ENCODE data around the gene OR51A7. TPM values are rescaled to one million over a fixed set of nuclear protein-coding genes. Genes with fewer than 3 reads are reported as not detected.
"Not testable (repeated sequence)": the region's sequence is repeated elsewhere in the genome, so short reads cannot be mapped to it uniquely, and the experiment has no call there.

Gene OR51A7
- total RNA-seq, result not detected

GRCh38 chr11:4903484-4903883, at the start of gene OR51A7:
Gene OR51A7, plus strand, starts transcription at chr11:4903783. Its CDS starts 3,587 bp downstream, at chr11:4907370.
- intact Hi-C loops (cut with DNase I; ENCODE audit: low total_unique reads), result no loop called here
- no peaks in the 10 kb centered on the region for H3K36me3 ChIP-seq

DNA sequence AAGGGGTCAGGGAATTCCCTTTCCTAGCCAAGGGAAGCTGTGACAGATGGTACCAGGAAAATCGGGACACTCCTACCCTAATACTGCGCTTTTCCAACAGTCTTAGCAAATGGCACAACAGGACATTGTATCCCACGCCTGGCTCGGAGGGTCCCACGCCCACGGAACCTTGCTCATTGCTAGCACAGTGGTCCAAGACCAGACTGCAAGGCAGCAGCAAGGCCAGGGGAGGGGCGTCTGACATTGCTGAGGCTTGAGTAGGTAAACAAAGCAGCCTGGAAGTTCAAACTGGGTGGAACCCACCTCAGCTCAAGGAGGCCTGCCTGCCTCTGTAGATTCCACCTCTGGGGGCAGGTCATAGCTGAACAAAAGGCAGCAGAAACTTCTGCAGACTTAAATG, 49.3 kb upstream of the OR51A7 start:
- DNase-seq; H3K4me3 ChIP-seq; H3K4me1 ChIP-seq; H3K36me3 ChIP-seq; in situ Hi-C loops (cut with MboI; ENCODE audit: low pct_ligation_motif_present in 1 of 4, low pct_unique_long_range_greater_than_20kb in 1 of 4, low sequenced_read_pairs in 3 of 4); H3K27ac ChIP-seq; H3K9me3 ChIP-seq; H3K27me3 ChIP-seq; intact Hi-C loops (cut with DNase I; ENCODE audit: low total_unique reads): not testable (repeated sequence)
- WGBS, 2 donors (ENCODE audit: low coverage in 1 of 2), result 88% methylated on average over 7 of the region's 7 CpGs; no CpG with 5 or more reads in 1 of the 2 donors

More at GRCh38 chr11:4903484-4903883, at the start of gene OR51A7:
- Histone ChIP-seq H3K4me3 (no peak within 1 kb of the TSS), H3K27me3 (no peaks in the 10 kb centered on the region), H3K4me1 (no peaks in the 10 kb centered on the region), H3K27ac (no peak within 1 kb of the TSS), H3K9me3 (no peaks in the 10 kb centered on the region)
- no peak for DNase-seq
- TF ChIP-seq POLR2A (IDR thresholded peaks at IDR 0.05) (no peak), EP300 (IDR thresholded peaks at IDR 0.05; ENCODE audit: low read depth) (no peak), POLR2AphosphoS5 (IDR thresholded peaks at IDR 0.05) (no peak), CTCF (IDR thresholded peaks at IDR 0.05) (no peak)
- in situ Hi-C loops (cut with MboI; ENCODE audit: low pct_ligation_motif_present in 1 of 4, low pct_unique_long_range_greater_than_20kb in 1 of 4, low sequenced_read_pairs in 3 of 4), result loop anchor here in 1 of 4 donors (25.0 kb wide), 1 partner anchor 109 kb away; no protein-coding TSS in a partner anchor

GRCh38 chr11:4862447-4863236, 40.9 kb upstream of the OR51A7 start:
- no peak for DNase-seq
- H3K27me3 ChIP-seq, result no peaks in the 10 kb centered on the region
- no peaks in the 10 kb centered on the region for H3K36me3 ChIP-seq
- no peaks in the 10 kb centered on the region for H3K9me3 ChIP-seq
- TF ChIP-seq EP300 (IDR thresholded peaks at IDR 0.05; ENCODE audit: low read depth) (no peak), POLR2A (IDR thresholded peaks at IDR 0.05) (no peak), POLR2AphosphoS5 (IDR thresholded peaks at IDR 0.05) (no peak), CTCF (IDR thresholded peaks at IDR 0.05) (no peak)
- in situ Hi-C loops (cut with MboI; ENCODE audit: low pct_ligation_motif_present in 1 of 4, low pct_unique_long_range_greater_than_20kb in 1 of 4, low sequenced_read_pairs in 3 of 4) (no loop called here), intact Hi-C loops (cut with DNase I; ENCODE audit: low total_unique reads) (no loop called here)
- no peaks in the 10 kb centered on the region for H3K4me1 ChIP-seq
- H3K4me3 ChIP-seq, result no peak overlapping the region
- no peak overlapping the region for H3K27ac ChIP-seq

DNA sequence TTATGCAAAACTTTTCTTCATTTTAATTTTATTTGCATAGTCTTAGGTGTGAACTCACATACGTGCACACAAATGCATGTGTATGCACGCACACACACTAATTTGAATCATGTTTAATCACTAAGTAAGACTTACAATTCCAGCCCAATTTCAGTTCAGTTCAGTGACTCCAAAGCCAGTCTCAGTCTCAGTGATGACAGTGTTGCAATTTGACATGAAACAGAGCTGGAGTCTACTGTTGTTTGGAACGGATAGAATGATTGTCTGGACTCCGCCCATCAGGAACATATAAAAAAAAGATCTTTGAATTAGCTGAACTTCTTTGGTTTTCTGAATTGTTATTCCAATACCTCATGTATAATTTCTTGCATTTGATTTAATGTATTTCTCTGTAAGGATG, 39.7 kb upstream of the OR51A7 start:
- no peak for DNase-seq
- in situ Hi-C loops (cut with MboI; ENCODE audit: low pct_ligation_motif_present in 1 of 4, low pct_unique_long_range_greater_than_20kb in 1 of 4, low sequenced_read_pairs in 3 of 4), result no loop called here
- H3K4me3 ChIP-seq, result no peak overlapping the region

More for the DNA sequence above, 39.7 kb upstream of the OR51A7 start:
- H3K27ac ChIP-seq, result no peak overlapping the region
- WGBS, 2 donors (ENCODE audit: low coverage in 1 of 2), result 75 to 81% methylated on average over 4 of the region's 4 CpGs
- no peaks in the 10 kb centered on the region for H3K36me3 ChIP-seq
- no peaks in the 10 kb centered on the region for H3K27me3 ChIP-seq
- intact Hi-C loops (cut with DNase I; ENCODE audit: low total_unique reads), result no loop called here
- no peaks in the 10 kb centered on the region for H3K4me1 ChIP-seq
- no peaks in the 10 kb centered on the region for H3K9me3 ChIP-seq
- TF ChIP-seq POLR2AphosphoS5 (IDR thresholded peaks at IDR 0.05), result no peak
- TF ChIP-seq EP300 (IDR thresholded peaks at IDR 0.05; ENCODE audit: low read depth), result no peak
- no peak for TF ChIP-seq POLR2A (IDR thresholded peaks at IDR 0.05)
- TF ChIP-seq CTCF (IDR thresholded peaks at IDR 0.05), result no peak
